G401.6 (cell line): ENCODE data around the gene SYNJ2.
A peak's percentile ranks its signal among the peaks of the same experiment; 100 is the strongest.

Experiments used
- FAIRE-seq: peaks from 2 replicates; lab custom pipeline; 2012; peaks lifted over from hg19 to GRCh38; lab: Jason Lieb, UNC

Gene SYNJ2

GRCh38 chr6:158083455-158084325, 102.0 kb downstream of the SYNJ2 start:
- FAIRE-seq: no peak

GRCh38 chr6:158085261-158086053, 103.8 kb downstream of the SYNJ2 start:
- no peak for FAIRE-seq

GRCh38 chr6:158086054-158086503, 104.4 kb downstream of the SYNJ2 start:
- FAIRE-seq: no peak

GRCh38 chr6:158086504-158087223, 105.0 kb downstream of the SYNJ2 start:
- no peak for FAIRE-seq

- no peak for FAIRE-seq
Measured at GRCh38 chr6:158087224-158087867, 105.7 kb downstream of the SYNJ2 start.

GRCh38 chr6:158092806-158093205, 111.1 kb downstream of the SYNJ2 start:
- FAIRE-seq: no peak

- no peak for FAIRE-seq
Measured at GRCh38 chr6:158095031-158095430, 113.4 kb downstream of the SYNJ2 start.

GRCh38 chr6:158095671-158096070, 114.0 kb downstream of the SYNJ2 start:
- no peak for FAIRE-seq

GRCh38 chr6:158103228-158103627, 121.6 kb downstream of the SYNJ2 start:
- no peak for FAIRE-seq

- FAIRE-seq: no peak
Measured at GRCh38 chr6:158104696-158105095, 123.0 kb downstream of the SYNJ2 start.

GRCh38 chr6:158109748-158110147, 128.1 kb downstream of the SYNJ2 start:
- no peak for FAIRE-seq

- no peak for FAIRE-seq
Measured at GRCh38 chr6:158110986-158111385, 129.3 kb downstream of the SYNJ2 start.

- no peak for FAIRE-seq
Measured at GRCh38 chr6:158111987-158112386, 130.3 kb downstream of the SYNJ2 start.

- FAIRE-seq: no peak
Measured at GRCh38 chr6:158113802-158114201, 132.1 kb downstream of the SYNJ2 start.

GRCh38 chr6:158115102-158115501, 133.4 kb downstream of the SYNJ2 start:
- FAIRE-seq: no peak

- no peak for FAIRE-seq
Measured at GRCh38 chr6:158115508-158115907, 133.8 kb downstream of the SYNJ2 start.

GRCh38 chr6:158118886-158119285, 137.2 kb downstream of the SYNJ2 start:
- no peak for FAIRE-seq

GRCh38 chr6:158121335-158121734, 139.7 kb downstream of the SYNJ2 start:
- no peak for FAIRE-seq

- no peak for FAIRE-seq
Measured at GRCh38 chr6:158122048-158122447, 140.4 kb downstream of the SYNJ2 start.

GRCh38 chr6:158124288-158124687, 142.6 kb downstream of the SYNJ2 start:
- no peak for FAIRE-seq

- no peak for FAIRE-seq
Measured at GRCh38 chr6:158125271-158125670, 143.6 kb downstream of the SYNJ2 start.

GRCh38 chr6:158131926-158132325, 150.3 kb downstream of the SYNJ2 start:
- FAIRE-seq: peak; percentile 89
